Heart left ventricle (tissue), 13 donors: Measurements from ENCODE around the gene SLC9B1.

Source experiments
- POLR2A ChIP-seq, 2 donors: fragments of 450-650 bp; IDR thresholded peaks; one replicate each; pipeline ENCODE4 v1.6.1; 2017; ENCODE audit warnings: antibody characterized with exemption in 2 of 2, mild to moderate bottlenecking in 2 of 2, moderate library complexity in 2 of 2
- TF ChIP-seq, protein P1 (sequence below), 12 donors: fragments of 200-600 bp; sonication (generic) in 4 of 12; IDR thresholded peaks; one replicate each; pipeline versions ENCODE4 v1.5.0 to v1.8.0; 2018 to 2022; ENCODE audit warnings: antibody characterized with exemption in 12 of 12, mild to moderate bottlenecking in 5 of 12
- donor health status: ischemic (EF 13 %, LVEDD 7.1; RV severe dilation, severe dysfunction).
- donor health status: DM: no; HTN: yes; CAD: no.
- donor health status: DM: no; HTN: no; CAD: no.
- donor health status: ischemic (EF 25% LVEDD 6.9; RV normal size, moderate dysfunction).
- donor health status: ischemic (EF 25% LVEDD 5.7; RV mildly dilated, moderate dysfunction).
- donor health status: ischemic (EF 35%, LVEDD 5.7; RV mildly dilated, moderate dysfunction).
- donor health status: nonischemic (EF 11% LVEDD 7.7; RV severe dilation, severe dysfunction).
- donor health status: DM: yes; HTN: yes; CAD: no.
- donor health status: PGD.
- donor health status: ischemic (EF 29% LVEDD 5.4; RV normal size, mild dysfunction).
- donor health status: nonischemic (EF 23%, LVEDD 6.1; RV moderate dilation, normal function).

DNA sequence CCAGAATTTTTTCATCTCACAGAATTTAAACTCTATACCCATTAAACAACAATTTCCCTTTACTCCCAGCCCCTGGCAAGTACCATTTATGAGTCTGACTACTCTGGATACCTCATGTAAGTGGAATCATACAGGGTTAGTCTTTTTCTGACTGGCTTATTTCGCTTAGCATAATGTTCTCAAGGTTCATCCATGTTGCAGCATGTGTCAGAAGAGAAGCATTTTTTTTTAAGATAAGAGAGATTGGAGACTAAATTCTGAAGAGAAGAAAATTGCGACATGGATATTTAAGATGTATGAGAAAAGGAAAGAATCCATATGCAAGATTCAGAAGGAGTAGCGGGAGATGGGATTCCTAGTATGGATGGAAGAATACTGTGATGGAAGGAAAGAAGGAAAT lies 11.3 kb upstream of the SLC9B1 start:
- TF ChIP-seq, protein P1, sequence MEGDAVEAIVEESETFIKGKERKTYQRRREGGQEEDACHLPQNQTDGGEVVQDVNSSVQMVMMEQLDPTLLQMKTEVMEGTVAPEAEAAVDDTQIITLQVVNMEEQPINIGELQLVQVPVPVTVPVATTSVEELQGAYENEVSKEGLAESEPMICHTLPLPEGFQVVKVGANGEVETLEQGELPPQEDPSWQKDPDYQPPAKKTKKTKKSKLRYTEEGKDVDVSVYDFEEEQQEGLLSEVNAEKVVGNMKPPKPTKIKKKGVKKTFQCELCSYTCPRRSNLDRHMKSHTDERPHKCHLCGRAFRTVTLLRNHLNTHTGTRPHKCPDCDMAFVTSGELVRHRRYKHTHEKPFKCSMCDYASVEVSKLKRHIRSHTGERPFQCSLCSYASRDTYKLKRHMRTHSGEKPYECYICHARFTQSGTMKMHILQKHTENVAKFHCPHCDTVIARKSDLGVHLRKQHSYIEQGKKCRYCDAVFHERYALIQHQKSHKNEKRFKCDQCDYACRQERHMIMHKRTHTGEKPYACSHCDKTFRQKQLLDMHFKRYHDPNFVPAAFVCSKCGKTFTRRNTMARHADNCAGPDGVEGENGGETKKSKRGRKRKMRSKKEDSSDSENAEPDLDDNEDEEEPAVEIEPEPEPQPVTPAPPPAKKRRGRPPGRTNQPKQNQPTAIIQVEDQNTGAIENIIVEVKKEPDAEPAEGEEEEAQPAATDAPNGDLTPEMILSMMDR (IDR thresholded peaks at IDR 0.05): no peak
- no peak for TF ChIP-seq POLR2A (IDR thresholded peaks at IDR 0.05)
